Activated T-cell treated with anti-CD3 and anti-CD28 coated beads for 1 hour (primary cell): ENCODE data around the gene DOCK3.
"Not testable (repeated sequence)": the region's sequence is repeated elsewhere in the genome, so short reads cannot be mapped to it uniquely, and the experiment has no call there.

Experiments used
- DNase-seq: peaks from one replicate; pipeline ENCODE4 v3.0.0-alpha.2; 2020; ENCODE audit warnings: low read depth

The DOCK3 gene

GRCh38 chr3:51224843-51225242, 550.1 kb downstream of the DOCK3 start:
- DNase-seq, result no peak

- no peak for DNase-seq
Measured at GRCh38 chr3:51242939-51243338, 568.2 kb downstream of the DOCK3 start.

GRCh38 chr3:51243924-51244323, 569.2 kb downstream of the DOCK3 start:
- no peak for DNase-seq

DNA sequence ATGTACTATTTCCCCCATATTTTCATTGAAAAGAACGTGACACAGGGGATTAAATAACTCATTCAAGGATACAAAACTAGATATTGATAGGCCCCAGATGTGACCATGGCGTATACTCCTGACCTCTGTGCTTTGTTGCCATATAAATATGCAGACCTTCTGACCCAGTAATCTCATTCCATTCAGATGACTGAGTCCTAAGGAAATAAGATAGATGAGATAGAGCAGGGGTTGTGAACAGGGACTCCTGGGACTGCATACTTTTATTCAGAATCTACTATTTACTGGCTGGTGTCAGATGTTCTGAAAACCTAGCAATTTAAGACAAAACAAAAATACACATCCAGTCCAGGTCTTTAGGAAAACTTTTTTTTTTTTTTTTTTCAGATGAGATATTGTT, 571.1 kb downstream of the DOCK3 start:
- no peak for DNase-seq

- DNase-seq, result no peak
Measured at GRCh38 chr3:51257870-51258269, 583.1 kb downstream of the DOCK3 start.

DNA sequence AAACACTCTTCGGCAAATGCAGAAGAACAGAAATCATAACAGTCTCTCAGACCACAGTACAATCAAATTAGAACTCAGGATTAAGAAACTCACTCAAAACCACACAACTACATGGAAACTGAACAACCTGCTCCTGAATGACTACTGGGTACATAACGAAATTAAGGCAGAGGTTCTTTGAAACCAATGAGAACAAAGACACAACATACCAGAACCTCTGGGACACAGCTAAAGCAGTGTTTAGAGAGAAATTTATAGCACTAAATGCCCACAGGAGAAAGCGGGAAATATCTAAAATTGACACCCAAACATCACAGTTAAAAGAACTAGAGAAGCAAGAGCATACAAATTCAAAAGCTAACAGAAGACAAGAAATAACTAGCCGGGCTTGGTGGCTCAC, 589.4 kb downstream of the DOCK3 start:
- DNase-seq, result not testable (repeated sequence)

GRCh38 chr3:51268132-51268531, 593.4 kb downstream of the DOCK3 start:
- no peak for DNase-seq

DNA sequence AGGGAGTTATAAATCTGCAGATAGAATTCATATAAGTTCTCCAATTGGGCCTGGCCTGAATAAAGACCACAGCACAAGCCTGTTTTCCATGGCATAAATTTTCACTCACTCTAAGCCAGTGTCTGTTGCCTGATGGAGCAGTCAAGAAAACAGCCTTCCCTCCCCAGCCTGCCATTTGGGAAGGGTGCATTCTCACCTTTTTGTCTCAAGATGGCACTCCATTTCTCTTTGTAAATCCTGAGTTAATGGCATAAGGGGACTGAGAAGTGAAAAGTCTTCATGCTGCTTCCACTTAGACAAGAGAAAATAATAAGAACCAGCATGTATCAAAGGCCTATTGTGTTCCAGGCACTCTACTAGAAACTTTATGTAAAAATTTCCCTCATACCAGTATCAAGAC, 594.7 kb downstream of the DOCK3 start:
- DNase-seq, result no peak

GRCh38 chr3:51270559-51270958, 595.8 kb downstream of the DOCK3 start:
- no peak for DNase-seq

DNA sequence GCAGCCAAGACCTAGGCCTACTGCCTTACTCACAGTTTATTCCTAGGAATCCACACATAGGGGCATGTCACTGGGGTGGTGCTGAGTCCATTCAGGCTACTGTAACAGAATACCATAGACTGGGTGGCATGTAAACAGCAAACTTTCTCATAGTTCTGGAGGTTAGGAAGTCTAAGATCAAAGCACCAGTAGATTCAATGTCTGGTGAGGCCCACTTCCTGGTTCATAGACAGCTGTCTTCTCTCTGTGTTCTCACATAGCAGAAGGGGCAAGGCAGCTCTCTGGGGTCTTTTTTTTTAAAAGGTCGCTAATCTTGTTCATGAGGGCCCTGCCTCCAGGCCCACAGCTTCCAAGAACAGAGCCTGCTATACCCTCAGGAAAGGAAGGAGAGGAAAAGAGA, 596.4 kb downstream of the DOCK3 start:
- no peak for DNase-seq

- DNase-seq, result no peak
Measured at GRCh38 chr3:51274052-51274451, 599.3 kb downstream of the DOCK3 start.

DNA sequence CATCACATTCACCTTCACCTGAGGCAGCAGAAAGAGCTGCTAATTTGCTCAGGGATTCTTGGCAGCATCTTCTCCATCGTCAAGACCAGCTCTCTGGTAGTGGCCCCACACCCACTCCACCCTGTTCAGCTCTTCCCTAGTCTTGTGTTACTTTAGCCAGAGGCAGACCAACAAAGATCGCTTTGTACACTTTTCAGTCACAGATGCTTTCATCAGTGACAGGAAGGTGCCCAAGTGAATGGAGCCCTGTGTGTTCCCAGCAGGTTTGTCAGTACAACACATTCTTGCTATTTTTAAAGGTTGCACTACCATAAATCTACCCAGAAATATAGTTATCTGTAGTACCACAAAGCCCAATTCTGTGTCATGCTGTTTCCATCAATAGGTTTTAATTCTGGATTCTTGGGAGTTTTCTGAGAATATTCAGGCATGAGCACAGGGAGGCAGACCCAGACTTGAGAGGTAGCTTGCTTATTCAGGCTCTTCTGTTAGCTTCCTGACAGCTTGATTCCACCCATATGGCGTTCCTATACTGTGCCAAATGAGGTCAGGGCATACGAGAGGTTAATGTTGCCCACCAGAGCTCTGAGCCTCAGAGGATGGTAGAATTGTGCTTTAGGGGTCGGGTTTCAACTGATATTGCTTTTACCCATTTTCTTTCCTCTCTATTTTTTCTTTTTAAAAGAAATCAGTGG, 600.5 kb downstream of the DOCK3 start:
- no peak for DNase-seq

GRCh38 chr3:51276046-51276445, 601.3 kb downstream of the DOCK3 start:
- no peak for DNase-seq

- DNase-seq, result no peak
Measured at GRCh38 chr3:51279448-51279847, 604.7 kb downstream of the DOCK3 start.

- no peak for DNase-seq
Measured at GRCh38 chr3:51280176-51280575, 605.4 kb downstream of the DOCK3 start.

DNA sequence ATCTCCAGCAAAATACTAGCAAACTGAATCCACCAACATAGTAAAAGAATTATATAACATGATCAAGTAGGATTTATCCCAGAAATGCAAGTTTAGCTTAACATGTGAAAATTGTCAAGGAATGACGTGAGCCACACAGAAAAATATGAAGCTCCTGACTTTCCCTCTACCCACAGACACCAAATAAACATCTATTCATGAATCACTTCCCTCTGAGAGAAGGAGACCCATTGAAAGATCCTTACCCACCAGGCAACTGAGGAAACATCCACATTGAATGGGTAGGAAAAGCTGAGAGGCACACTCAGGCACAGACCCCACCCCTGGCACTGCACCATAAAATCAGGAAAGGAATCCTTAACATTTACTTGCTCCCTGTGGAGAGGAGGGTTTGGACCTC, 608.2 kb downstream of the DOCK3 start:
- no peak for DNase-seq

- DNase-seq, result no peak
Measured at GRCh38 chr3:51283421-51283820, 608.7 kb downstream of the DOCK3 start.

DNA sequence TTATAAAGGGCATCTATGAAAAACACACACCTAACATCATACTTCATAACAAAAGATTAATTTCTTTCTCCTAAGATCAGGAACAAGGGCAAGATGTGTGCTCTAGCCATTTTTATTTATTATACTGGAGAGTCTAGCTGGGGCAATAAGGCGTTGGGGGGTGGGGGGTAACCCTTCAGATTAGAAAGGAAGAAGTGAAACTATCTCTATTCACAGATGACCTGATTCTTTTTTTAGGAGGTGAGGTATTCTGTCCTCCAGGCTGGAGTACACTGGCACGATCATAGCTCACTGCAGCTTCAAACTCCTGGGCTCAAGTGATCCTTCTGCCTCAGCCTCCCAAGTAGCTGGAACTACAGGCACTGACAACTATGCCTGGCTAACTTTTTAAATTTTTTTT, 620.9 kb downstream of the DOCK3 start:
- no peak for DNase-seq

GRCh38 chr3:51297333-51297732, 622.6 kb downstream of the DOCK3 start:
- DNase-seq, result no peak

DNA sequence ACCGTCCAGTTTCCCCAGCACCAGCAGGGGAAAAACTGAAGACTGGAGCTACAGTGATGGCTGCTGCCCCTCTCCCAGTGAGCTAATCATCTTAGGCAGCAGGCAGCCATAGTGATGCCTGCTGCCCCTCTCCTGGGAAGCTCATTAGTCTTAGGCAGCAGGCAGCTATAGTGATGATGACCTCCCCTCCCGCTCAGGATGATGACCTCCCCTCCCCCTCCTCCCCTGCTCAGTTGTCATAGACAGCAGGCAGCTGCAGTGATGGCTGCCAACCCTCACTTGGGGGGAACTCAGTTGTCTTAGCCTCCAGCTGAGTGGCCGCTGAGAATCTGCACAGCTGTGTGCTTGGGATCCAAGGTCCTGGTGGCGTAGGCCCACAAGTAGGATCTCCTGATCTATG, 629.5 kb downstream of the DOCK3 start:
- DNase-seq, result no peak

DNA sequence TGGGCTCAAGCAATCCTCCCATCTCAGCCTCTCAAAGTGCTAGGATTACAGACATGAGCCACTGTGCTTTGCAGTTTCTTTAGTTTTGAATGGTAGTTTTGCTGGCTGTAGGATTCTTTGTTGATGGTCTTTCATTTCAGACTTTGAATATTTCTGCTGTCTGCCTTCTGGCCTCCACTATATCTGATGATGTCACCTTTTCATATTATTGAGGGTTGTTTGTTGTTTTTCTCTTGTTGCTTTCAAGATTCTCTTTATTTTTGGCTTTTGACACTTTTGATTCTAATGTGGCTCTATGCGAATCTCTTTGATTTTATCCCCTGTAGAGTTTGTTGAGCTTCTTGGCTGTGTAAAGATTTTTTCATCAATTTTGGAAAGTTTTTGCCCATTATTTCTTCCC, 631.4 kb downstream of the DOCK3 start:
- no peak for DNase-seq

DNA sequence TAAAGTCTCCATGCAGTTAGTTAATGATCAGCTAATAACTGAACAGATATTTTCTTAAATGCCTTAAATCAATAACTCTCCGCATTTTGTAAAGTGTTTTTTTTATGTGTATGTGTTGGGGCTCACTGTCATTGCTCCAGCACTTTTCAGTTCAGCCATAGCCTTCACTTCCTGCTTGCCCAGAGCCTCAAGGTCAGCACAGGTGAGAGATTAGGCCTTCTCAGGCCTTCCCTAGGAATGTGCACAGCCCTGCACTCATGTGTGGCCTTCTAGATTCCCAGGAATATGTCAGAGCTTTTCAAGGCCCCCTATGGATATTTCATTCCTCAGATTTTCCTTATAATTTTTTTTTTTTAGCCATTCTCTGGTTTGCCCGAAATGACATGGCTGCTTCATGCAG, 632.7 kb downstream of the DOCK3 start:
- no peak for DNase-seq

DNA sequence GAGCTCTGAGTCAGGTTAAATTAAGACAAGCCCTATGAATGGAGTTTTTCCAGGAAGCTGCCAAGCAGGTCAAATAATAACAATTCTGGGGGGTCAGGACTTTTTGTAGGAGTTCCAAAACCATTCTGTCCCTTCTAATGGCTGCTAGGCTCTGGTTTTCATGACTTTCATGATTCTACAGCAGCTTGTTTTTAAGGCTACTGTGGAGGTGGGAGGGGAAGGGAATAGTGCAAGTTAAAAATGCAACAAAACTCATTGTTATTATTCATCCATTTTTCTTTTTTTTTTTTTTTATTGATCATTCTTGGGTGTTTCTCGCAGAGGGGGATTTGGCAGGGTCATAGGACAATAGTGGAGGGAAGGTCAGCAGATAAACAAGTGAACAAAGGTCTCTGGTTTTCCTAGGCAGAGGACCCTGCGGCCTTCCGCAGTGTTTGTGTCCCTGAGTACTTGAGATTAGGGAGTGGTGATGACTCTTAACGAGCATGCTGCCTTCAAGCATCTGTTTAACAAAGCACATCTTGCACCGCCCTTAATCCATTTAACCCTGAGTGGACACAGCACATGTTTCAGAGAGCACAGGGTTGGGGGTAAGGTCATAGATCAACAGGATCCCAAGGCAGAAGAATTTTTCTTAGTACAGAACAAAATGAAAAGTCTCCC, 633.3 kb downstream of the DOCK3 start:
- not testable (repeated sequence) for DNase-seq

DNA sequence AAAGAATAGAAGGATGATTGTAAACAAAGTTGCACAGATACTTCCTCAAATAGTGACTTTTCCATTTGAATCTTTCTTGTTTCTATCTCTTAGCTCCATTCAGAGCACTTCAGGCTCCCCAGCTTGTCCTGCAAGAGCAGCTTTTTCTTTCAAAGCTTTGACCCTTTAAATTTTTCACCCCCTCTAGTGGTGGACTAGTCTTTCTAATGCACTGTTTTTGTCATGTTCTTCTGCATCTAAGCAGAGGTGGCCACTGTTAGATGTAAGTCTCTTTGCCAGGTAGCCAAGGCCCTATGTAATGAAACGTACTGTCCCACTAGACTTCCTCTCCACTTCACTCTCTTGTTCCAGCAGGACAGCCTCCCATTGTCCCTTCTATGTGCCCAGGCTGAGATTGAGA, 636.3 kb downstream of the DOCK3 start:
- DNase-seq, result no peak
